NOMO-1 treated with dmso at 0.1 percent for 144 hours (cell line): ENCODE measurements around the gene DLK2.

Experiments used
- DNase-seq: peaks from one replicate; lab custom pipeline; 2025; ENCODE audit not compliant: unreplicated experiment; lab: John Stamatoyannopoulos, UW

The DLK2 gene

DNA sequence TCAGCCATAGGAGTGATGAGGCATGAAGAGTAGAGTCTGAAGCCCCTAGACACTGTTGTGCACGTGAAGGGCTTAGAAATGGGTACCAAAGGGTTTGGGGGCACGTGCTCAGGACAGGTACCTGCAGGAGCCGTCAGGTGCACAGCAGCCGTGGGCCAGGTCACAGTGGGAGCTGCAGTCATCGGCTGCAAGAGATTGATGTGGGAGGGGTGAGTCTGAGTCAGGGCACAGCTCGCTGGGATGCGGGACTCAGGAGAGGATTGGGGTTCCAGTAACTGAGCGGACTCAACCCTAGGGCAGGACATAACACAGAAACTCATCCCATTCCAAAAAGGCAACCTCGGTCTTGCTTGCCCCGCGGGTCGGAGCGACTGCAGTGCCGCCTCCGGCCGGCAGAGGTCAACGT lies 1.1 kb downstream of the DLK2 start:
- DNase-seq: peak; percentile 56

GRCh38 chr6:43453831-43454230 lies 1.5 kb downstream of the DLK2 start:
- no peak for DNase-seq

DNA sequence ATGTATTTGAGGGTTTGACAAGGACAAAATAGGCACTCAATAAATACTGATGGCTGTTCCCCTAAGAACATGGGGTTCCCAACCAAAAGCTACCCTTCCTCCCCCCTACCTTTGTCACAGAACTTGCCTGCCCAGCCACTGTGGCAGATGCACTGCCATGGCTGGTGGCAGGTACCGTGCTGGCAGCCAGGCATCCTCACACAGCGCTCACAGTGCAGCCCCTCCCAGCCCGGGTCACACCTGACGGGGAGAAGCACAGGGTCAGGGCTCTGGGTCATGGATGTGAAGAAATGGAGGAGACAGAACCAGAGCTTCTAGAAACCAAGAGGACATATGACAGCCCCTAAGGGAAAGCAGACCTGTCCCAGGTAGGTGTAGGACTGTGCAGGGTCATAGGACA lies 2.5 kb downstream of the DLK2 start:
- DNase-seq: no peak

- no peak for DNase-seq
Observed at GRCh38 chr6:43451939-43452338, 3.4 kb downstream of the DLK2 start.

- no peak for DNase-seq
Observed at GRCh38 chr6:43451348-43451747, 4.0 kb downstream of the DLK2 start.

DNA sequence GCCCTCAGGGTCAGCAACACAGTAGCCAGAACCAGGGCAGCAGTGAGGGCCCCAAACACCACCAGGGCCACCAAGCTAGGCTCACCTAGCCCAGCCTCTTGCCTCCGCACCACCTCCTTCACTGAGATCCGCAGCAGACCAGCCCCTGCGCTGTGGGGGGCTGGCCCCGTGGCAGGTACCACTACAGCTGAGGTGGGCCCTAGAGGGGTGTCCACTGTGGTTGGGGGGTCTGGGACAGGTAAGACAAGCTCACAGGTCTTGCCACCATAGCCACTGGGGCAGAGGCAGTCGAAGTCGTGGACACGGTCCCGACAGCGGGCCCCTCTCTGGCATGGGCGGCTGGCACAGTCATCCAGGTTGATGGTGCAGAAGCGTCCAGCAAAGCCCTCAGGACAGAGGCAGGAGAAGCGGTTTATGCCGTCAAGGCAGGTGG lies 4.6 kb downstream of the DLK2 start:
- DNase-seq: no peak

GRCh38 chr6:43448916-43449315 lies 6.4 kb downstream of the DLK2 start:
- no peak for DNase-seq

GRCh38 chr6:43447604-43448003 lies 7.7 kb downstream of the DLK2 start:
- no peak for DNase-seq

- DNase-seq: no peak
Observed at GRCh38 chr6:43445576-43445975, 9.8 kb downstream of the DLK2 start.

DNA sequence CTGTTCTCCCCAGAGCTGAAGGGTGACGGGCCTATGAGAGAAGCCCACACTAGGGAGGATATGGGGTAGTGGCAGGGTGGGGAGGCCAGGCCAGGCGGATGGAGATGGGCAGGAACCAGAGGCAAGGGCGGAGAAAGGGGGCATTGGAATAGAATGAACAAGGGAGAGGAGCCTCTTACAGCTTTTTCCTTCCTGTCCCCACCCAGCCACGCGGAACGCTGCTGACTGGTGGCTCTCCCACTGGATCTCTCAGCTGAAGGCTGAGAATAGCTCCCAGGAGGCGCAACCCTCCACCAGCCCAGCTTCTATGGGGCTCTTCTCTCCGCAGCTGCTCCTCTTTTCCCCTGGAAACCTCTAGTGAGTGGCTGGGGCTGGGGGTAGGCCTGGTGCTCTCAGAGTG lies 10.8 kb downstream of the DLK2 start:
- no peak for DNase-seq

- DNase-seq: no peak
Observed at GRCh38 chr6:43444036-43444435, 11.3 kb downstream of the DLK2 start.

DNA sequence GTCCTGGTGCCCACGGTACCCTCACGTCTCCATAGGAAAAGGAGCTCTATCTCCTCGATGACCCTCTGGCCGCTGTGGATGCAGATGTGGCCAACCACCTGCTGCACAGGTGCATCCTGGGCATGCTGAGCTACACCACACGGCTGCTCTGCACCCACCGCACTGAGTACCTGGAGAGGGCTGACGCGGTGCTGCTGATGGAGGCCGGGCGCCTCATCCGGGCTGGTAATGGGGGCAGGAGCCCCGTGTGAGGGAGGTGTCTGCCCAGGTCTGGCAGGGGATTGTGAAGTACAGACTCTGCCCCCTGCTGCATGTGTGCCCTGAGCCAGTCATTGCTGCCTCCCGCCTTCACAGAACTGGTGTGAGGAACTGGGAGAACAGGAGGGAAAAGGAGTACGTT lies 12.4 kb downstream of the DLK2 start:
- no peak for DNase-seq

DNA sequence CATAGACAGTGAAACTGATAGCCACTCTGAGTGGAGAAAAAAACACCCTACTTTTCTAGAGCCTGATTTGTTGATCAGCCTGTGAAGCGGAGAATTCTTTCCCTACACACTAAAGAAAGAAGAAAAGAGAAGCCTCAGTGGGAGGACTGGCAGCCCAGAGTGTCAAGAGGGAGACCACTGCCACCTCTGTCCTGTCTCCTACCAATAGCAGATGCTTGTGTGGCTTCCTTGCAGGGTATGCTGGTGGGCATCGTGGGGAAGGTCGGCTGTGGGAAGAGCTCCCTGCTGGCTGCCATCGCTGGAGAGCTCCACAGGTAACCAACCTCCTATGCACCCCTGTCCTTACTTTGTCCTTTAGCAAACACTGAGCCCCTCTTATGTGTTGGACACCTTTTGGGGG lies 17.6 kb downstream of the DLK2 start:
- DNase-seq: no peak

GRCh38 chr6:43436577-43437282 lies 18.6 kb downstream of the DLK2 start:
- no peak for DNase-seq

DNA sequence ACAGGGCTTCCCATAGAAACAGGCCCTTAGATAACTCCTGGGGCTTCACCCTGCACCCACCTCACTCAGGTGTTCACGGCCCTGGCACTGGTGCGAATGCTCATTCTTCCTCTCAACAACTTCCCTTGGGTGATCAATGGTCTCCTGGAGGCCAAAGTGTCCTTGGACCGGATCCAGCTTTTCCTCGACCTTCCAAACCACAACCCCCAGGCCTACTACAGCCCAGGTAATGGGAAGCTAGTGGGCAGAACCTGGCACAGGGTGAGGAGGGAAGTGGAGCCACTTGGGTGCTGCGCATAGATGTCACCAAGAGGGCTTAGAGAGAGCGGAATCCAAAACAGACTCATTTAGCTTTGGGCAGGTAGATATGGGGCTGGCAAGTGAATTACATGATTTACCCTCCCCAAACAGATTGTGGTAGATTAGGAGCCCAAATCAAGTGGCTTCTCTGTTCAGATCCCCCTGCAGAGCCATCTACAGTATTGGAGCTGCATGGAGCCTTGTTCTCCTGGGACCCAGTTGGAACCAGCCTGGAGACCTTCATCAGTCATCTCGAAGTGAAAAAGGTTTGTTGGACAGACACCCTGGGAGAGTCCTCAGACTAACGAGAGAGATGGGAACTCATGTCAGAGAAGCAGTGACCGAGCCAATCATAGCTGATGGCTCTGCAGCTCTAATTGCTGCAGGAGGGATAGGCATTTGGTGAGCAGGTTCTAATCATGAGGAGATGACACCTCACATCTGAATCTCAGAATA lies 19.5 kb downstream of the DLK2 start:
- no peak for DNase-seq

- DNase-seq: no peak
Observed at GRCh38 chr6:43434943-43435342, 20.4 kb downstream of the DLK2 start.

- no peak for DNase-seq
Observed at GRCh38 chr6:43434001-43434840, 21.1 kb downstream of the DLK2 start.

GRCh38 chr6:43433148-43433547 lies 22.2 kb downstream of the DLK2 start:
- DNase-seq: no peak

GRCh38 chr6:43432009-43432945 lies 23.1 kb downstream of the DLK2 start:
- DNase-seq: no peak

DNA sequence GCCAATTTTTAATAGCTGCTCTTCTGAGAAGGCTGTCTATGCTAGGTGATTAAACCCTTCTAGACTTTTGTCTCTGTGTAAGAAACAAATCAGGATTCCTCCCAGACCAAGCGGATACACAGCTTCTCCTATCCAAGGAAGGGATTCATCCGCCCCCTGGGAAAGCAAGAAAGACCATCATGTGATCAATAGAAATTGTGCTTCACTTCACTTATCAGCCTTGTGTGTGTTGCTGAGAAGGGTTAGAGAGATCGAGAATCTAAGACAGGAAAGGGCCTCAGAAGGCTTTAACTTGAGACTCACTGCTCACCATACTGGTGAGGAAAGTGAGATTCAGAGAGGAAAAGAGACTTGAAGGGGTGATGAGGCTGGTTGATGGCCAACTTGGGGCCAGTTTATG lies 26.5 kb downstream of the DLK2 start:
- no peak for DNase-seq

GRCh38 chr6:43428112-43428570 lies 27.2 kb downstream of the DLK2 start:
- peak; percentile 11 for DNase-seq
